Middle frontal gyrus (tissue), 1 donor: ENCODE data around the gene CELF5.

Experiments used
- DNase-seq: peaks from one replicate; pipeline ENCODE4 v3.0.0-alpha.2; 2015; ENCODE audit warnings: low spot score; ENCODE audit errors: extremely low spot score

The CELF5 gene

DNA sequence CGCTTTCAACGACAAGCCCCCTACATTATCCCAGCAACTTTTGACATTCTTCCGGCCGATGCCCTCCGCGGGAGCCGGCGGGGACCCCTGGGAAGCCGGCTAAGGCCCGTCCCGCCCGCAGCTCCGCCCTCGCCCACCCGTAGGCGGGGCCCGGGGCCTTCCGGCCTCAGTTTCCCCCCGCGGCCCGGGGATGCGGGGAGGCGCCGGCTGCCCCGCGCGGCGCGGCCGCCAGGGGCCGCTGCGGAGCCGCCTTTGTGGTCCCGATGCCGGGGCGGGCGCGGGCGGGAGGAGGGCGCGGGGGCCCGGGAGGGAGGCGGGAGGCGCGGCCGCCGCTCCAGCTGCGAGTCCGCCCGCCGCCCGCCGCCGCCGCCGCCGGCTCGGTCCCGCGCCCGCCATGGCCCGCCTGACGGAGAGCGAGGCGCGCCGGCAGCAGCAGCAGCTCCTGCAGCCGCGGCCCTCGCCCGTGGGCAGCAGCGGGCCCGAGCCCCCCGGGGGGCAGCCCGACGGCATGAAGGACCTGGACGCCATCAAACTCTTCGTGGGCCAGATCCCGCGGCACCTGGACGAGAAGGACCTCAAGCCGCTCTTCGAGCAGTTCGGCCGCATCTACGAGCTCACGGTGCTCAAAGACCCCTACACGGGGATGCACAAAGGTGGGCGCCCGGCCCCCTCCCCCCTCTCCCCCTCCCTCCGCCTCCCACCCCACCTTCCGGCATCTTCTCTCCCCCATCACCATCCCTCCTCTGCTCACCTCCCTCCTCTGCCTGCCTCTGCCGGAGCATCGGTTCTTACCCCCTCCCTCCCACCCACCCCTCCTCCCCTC, at the start of gene CELF5:
Gene CELF5 (plus strand): TSS at position 316 of the 823 bp plus-strand sequence. CDS start 79 bp downstream, at position 395.
- DNase-seq, result no peak

DNA sequence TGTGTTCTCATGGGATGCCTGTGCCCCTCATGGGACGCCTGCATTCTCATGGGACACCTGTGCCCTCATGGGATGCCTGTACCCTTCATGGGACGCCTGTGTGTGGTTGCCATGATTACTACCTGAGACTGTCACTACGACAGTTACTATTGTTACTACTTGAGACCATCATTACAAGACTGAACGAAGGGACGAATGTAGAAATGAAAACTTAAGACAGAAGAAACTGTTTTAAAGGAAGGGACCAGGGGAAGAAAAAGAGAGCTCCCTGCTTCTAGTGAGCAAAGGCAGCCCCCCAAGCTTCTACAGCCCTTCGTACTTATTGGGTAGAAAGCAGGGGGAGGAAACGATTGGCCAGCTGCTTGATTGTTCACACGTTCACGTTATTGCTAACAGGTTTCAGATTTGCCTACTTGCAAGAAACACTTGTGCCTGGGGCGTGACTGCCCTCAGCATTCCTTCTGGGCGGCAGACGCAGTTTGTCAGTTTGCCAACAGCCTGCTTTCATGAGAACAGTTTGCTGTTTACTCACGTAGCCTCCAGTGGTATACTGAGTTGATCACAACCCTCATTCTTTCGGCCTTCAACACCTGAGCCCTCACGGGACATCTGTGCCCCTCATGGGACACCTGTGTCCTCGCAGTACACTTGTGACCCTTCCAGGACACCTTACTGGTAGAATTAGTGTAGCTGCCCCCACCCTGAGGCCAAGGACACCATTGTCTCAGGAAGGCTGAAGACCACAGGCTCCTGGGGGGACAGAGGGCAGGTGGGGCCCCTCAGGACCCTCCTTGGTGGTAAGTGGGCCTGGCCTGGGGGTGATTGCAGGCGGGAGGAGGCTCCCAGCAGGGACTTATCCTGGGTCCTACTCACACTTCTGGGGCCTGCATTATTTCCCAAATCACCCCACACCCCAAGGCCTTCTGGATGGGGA, 48.4 kb upstream of the CELF5 start:
- no peak for DNase-seq

DNA sequence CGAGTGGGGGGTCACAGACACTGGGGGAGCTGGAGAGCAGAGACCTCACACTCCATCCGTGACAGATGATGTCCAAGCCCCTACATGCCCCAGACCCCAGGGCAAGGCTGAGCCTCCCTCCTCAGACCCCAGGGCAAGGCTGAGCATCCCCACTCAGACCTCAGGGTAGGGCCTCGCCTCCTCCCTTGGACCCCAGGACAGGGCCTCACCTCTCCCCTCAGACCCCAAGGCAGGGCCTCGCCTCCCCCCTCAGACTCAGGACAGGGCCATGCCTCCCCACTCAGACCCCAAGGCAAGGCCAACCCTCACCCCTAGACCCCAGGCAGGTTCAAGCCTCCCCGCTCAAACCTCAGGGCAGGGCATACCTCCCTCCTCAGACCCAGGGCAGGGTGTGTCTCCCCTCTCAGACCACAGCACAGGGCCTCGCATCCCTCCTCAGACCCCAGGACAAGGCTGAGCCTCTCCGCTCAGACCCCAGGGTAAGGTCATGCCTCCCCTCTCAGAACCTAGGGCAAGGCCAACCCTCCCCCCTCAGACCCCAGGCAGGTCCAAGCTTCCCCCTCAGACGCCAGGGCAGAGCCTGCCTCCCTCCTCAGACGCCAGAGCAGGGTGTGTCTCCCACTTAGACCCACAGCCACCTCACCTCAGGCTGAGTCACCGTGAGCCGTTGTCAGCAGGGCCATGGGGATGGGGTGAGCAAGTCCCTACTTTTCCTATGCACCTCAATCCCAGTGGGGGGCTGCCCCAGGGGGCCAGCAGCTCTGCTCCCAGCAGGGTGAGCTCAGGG, 47.6 kb upstream of the CELF5 start:
- DNase-seq, result no peak

DNA sequence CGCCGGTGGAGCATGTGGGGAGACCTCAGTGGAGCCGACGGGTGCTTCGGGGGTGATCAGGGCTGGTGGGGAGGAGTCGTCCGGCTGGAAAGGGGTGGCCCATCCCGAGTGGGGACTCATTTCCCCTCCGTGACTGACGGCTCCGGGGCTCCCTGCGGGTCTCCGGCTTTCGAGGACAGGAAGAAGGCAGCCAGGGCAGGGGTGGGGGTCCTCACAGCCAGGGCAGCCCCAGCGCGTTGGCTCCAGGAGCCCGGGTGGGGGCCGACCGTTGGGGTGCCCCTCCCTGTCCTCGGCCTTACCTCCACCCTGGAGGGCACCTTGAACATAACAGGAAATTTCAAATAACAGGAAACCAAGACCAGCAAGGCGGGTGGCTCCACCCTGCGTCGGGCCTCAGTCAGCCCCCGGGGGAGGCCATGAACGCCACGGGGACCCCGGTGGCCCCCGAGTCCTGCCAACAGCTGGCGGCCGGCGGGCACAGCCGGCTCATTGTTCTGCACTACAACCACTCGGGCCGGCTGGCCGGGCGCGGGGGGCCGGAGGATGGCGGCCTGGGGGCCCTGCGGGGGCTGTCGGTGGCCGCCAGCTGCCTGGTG, 46.0 kb upstream of the CELF5 start, which contains the start of gene S1PR4:
Gene S1PR4 (plus strand): TSS at position 393 of the 596 bp plus-strand sequence. CDS start 24 bp downstream, at position 417.
- DNase-seq, result no peak

DNA sequence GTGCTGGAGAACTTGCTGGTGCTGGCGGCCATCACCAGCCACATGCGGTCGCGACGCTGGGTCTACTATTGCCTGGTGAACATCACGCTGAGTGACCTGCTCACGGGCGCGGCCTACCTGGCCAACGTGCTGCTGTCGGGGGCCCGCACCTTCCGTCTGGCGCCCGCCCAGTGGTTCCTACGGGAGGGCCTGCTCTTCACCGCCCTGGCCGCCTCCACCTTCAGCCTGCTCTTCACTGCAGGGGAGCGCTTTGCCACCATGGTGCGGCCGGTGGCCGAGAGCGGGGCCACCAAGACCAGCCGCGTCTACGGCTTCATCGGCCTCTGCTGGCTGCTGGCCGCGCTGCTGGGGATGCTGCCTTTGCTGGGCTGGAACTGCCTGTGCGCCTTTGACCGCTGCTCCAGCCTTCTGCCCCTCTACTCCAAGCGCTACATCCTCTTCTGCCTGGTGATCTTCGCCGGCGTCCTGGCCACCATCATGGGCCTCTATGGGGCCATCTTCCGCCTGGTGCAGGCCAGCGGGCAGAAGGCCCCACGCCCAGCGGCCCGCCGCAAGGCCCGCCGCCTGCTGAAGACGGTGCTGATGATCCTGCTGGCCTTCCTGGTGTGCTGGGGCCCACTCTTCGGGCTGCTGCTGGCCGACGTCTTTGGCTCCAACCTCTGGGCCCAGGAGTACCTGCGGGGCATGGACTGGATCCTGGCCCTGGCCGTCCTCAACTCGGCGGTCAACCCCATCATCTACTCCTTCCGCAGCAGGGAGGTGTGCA, 45.3 kb upstream of the CELF5 start:
- DNase-seq, result no peak

DNA sequence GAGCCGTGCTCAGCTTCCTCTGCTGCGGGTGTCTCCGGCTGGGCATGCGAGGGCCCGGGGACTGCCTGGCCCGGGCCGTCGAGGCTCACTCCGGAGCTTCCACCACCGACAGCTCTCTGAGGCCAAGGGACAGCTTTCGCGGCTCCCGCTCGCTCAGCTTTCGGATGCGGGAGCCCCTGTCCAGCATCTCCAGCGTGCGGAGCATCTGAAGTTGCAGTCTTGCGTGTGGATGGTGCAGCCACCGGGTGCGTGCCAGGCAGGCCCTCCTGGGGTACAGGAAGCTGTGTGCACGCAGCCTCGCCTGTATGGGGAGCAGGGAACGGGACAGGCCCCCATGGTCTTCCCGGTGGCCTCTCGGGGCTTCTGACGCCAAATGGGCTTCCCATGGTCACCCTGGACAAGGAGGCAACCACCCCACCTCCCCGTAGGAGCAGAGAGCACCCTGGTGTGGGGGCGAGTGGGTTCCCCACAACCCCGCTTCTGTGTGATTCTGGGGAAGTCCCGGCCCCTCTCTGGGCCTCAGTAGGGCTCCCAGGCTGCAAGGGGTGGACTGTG, 44.6 kb upstream of the CELF5 start:
- no peak for DNase-seq

DNA sequence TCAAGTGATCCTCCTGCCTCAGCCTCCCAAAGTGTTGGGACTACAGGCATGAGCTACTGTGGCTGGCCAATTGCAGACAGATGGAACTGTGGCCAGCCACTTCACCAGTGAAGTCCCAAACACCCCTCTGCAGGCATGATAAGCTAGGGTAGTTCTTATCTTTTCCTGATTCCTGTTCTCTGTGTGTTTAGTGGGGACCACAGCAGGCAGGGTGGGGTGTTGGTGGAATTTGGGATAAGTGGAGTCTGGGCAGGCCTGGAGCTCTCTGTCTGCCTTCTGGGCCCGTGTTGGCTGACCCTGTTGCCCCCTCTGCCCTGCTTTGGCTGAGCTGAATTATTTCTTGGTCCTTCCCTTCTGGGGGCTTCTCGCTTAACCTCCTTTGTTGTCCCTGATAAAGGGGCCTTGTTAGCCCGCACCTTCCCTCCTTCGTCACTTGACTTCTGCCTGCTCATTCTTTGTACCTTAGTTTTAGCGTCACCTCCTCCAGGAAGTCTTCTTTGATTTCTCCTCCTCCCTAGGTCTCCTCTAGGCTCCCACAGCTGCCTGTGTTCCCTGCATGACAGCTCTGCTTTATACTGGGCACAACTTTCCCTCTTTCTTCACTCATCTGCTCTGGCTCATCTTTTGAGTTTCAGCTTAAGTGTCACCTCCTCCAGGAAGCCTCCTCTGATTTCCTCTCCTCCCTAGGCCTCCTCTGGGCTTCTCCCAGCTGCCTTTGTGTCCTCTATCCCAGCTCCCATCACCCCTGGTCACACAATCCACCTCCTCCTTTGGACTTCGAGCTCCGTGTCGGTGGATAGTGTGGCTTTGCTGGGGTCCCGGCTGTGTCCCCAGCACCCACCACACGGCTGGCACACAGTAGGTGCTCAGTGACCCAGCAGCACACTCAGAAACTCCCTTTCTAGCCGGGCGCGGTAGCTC, 40.5 kb upstream of the CELF5 start:
- no peak for DNase-seq

DNA sequence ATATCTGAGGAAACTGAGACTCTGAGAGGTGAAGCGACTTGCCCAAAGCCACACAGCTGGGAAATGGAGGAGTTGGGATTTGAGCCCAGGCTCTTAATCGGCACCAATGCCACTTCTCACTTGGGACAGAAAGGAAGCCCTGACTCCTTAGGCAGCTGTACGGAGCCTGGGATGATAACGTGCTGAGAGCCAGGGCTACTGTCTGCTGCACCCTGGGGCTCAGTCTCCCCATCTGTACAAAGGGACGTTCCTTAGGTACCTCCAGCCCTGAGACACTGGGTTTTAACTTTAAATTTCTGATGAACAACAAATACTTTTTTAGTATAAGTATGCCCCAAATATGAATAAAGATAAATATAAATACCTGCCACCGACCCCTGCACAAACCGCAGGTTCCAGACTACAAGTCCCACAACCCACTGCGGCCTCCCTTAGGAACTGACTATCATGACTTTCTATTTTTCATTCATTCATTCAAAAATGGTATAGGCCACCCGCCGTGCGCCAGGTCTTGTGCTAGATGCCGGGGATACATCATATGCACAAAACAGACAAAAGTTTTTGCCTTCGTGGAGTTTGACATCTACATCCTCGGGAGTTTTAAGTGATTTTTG, 39.5 kb upstream of the CELF5 start:
- no peak for DNase-seq

DNA sequence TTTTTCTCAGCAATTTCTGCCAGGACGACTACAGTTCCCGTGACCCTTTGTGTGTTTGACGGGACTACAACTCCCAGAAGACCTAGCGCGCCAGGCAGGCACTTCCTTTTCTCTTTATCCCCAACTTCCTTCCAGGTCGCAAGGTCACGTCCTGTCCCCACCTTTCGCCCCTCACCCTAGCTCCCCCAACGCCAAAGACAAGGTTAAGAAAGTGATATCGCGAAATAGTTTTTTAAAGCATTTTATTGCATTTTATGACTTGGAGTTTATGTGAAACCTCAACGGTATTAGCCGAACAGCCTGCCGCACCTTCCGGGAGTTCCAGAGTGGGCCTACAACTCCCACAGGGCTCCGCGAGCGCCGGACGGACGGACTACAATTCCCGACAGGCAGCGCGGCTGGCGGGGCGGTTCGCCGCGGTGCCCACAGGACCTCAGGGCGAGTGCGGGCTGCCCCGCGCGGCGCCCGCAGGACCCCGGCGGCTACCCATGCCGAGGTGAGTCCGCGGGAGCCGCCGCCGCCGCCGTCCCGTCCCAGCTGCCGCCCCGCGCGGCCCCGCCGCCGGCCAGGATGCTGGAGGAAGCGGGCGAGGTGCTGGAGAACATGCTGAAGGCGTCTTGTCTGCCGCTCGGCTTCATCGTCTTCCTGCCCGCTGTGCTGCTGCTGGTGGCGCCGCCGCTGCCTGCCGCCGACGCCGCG, 38.9 kb upstream of the CELF5 start, which contains the start of gene NCLN:
Gene NCLN (plus strand): TSS at position 470 of the 699 bp plus-strand sequence. CDS start 101 bp downstream, at position 571.
- DNase-seq, result peak; percentile 89

DNA sequence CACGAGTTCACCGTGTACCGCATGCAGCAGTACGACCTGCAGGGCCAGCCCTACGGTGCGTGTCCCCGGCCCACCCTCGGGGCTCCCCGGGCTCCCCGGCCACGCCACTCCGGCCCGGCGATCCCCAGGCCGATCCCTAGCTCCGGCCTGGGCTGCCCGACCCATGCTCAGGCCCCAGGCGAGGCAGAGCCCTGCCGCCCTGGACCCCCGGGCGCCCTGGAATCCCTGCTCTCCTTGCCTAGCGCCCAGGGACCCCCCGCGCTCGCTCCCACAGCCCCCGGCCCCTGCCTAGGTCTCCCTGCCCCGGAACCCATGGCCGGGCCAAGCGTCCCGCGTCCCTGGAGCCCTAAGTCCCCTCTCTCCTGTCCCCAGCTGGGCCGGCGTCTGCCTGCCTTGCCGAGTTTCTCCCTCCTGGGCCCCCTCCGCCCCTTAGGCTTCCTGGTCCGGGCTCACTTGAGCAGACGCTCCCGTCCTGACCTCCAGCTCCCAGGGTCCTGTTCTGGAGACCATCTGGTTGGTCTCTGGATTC, 38.2 kb upstream of the CELF5 start:
- DNase-seq, result no peak

DNA sequence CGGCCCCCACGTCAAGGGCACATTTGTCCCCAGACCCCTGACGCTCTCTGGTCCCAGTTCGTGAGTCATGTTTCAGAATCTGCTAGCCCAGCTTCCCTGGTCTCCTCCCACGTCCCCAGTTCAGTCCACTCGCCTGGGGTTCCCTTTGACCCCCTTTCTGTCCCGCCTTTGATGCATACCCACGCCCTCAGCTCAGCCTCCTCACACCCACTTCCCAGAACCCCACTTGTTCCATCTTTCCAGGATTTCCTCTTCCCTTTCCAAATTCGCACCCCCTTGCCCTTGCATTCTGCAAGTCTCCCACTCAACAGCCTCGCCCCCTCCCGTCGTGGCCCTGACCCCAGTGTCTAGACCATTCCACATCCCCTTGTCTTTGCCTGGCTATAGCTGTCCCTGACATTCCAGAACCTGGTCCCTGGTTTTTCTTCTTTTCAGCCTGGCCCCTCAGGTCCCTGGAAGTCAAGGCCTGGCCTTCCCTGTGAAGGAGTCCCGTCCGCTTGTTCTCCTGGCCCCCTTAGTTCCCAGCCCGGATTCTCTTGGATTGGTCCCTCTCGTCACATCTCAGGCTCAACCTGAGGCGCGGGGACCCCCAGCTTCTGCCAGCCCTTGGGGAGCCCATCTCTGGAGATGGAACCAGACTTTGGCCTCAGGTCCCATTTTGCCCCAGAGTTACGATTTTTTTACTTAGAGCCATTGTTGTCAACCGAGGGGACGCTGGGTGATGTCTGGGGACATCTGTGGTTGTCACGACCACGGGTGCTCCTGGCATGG, 37.4 kb upstream of the CELF5 start:
- no peak for DNase-seq

DNA sequence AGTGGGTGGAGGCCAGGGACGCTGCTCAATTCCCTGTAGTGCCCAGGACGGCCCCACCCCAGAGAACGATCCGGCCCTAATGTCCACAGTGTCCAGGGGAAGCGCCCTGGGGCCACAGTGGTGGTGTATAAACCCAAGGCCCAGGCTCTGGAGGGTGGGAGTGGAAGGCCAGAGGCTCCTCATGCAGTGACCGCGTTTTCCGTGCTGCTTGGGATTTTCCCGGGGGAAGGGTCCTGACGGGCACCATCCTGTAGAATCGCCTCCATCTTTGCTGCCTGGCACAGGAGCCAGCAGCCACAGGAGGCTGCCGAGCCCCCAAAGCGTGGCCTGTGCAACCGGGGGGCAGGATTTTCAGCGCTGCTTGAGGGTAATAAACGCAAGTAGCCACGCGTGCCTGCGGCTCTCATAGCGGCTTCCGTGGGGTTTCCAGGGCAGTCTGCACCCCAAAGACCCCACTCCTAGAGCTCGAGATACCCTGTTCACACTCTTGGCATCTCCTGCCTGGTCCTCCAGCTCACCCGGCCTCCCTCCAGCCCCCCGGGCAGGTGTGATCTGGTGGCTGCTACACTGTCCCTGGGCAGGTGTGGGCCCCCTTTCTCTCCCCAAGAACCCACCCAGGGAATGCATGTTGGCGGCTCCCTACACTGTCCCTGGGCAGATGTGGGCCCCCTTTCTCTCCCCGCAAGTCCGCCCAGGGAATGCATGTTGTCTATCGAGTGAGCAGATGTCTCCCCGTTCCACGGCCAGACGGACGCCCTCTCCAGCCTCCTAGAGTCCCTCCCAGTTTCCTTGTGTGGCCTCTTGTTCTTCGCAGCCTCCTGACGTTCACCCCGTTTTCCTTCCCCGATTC, 36.6 kb upstream of the CELF5 start:
- no peak for DNase-seq

DNA sequence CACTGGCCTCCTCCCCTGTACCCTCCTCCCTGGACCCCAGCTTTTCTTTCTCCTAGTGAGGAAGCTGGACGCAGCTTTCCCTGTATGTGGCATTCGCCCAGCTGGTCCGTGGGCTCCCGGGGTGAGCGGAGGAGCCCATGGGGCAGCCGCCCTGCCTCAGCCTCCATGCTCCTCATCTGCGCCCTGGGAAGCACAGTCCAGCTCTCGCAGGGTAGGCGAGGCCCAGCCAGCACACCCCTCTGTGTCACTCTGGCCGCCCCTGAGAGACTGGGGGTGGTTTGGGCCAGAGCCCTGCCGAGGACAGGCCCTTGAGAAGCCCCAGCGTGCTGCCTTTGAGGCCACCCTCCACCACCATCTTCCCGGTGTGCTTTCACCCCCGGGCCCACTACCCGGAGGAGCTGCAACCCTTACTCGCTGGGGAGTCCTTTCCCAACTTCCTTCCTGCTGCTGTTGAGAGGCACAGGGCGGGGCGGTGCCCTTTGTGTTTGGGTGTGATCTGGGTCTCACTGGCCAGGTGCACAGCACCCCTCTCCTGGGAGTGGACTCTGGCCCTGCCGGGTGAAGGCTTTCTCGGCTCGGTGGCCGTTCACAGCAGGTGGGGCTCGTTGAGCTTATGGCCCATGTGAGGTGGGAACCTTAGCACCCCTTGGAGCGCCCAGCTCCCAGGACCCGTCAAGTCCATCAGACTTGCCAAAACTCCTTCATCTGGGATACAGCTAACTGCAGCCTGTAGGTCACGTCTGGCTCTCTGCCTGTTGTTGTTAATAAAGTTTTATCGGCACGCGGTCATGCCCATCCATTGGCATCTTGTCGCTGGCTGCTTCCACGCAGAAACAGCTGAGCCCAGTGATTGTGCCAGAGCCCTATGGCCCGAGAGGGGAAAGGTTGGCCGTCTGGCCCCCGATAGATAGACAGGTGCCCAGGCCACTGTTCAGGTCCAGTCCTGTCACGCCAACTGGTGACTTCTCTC, 35.5 kb upstream of the CELF5 start:
- DNase-seq, result no peak

DNA sequence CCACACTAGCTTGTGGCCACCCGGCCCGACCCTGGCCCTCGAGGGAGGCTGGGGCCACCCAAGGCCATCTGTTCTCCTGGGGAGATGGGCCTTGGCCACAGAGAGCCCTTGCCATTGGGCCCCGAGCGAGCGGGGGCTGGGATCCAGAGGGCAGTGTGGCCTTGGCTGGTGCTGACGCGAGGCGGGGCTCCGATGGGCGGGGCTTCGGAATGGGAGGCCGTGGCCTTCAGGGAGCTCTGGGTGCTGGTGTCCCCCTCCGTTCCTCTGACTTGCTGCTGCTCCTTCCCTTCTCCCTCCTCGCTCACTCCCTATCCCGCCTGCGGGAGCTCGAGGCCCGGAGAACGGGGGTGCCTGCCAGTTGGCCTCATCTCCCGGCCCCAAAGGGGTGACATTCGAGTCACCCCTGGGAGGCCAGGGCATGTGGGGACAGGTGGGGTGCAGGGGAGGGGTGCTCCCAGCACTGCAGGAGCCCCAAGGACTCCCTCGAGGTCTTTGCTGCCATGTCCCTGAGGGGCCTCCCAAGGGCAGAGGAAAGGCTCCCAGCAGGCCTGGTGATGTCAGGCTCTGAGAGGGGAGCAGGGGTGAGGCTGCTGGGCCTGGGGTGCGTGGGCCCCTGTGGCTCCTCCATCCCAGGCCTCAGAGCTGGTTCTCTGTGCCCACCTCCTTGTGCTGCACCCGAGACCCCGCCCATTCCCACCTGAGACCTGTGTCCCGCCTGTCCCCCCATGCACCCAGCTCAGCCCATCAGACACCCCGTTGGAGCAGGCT, 34.6 kb upstream of the CELF5 start:
- DNase-seq, result no peak
